Skeletal muscle satellite cell (primary cell): ENCODE data around the gene PHACTR2.
"Not testable (repeated sequence)": the region's sequence is repeated elsewhere in the genome, so short reads cannot be mapped to it uniquely, and the experiment has no call there.

Experiments
- H3K27me3 ChIP-seq: 2 replicates; pipeline ENCODE4 v1.7.0; 2013; ENCODE audit warnings: low read length; ENCODE audit not compliant: control insufficient read depth, insufficient read depth
- H3K36me3 ChIP-seq: 2 replicates; pipeline ENCODE4 v1.7.0; 2013; ENCODE audit warnings: mild to moderate bottlenecking, control low read depth, low read length; ENCODE audit not compliant: insufficient read depth
- H3K4me1 ChIP-seq: 2 replicates; pipeline ENCODE4 v1.7.0; 2013; ENCODE audit warnings: low read length; ENCODE audit not compliant: control insufficient read depth, insufficient read depth
- H3K4me2 ChIP-seq: 2 replicates; pipeline ENCODE4 v1.7.0; 2013; ENCODE audit warnings: mild to moderate bottlenecking, low read length
- H3K4me3 ChIP-seq: 2 replicates; pipeline ENCODE4 v1.7.0; 2013; ENCODE audit warnings: low read length
- H3K9ac ChIP-seq: 2 replicates; pipeline ENCODE4 v1.7.0; 2013; ENCODE audit warnings: mild to moderate bottlenecking, low read depth, low read length, moderate library complexity
- H3K9me3 ChIP-seq: replicated peaks from 2 replicates; pipeline ENCODE4 v1.7.0; 2013; ENCODE audit warnings: mild to moderate bottlenecking, control low read depth, low read length

PHACTR2 gene

GRCh38 chr6:143859891-143860660 is 182.3 kb downstream of the PHACTR2 start:
- H3K4me2 ChIP-seq = no peak overlapping the region
- no peaks in the 10 kb centered on the region for H3K27me3 ChIP-seq
- peaks cover 86% of the 10 kb centered on the region for H3K36me3 ChIP-seq
- H3K4me1 ChIP-seq = no peaks in the 10 kb centered on the region
- no peak overlapping the region for H3K9ac ChIP-seq
- no peak overlapping the region for H3K4me3 ChIP-seq
- no peaks in the 10 kb centered on the region for H3K9me3 ChIP-seq

DNA sequence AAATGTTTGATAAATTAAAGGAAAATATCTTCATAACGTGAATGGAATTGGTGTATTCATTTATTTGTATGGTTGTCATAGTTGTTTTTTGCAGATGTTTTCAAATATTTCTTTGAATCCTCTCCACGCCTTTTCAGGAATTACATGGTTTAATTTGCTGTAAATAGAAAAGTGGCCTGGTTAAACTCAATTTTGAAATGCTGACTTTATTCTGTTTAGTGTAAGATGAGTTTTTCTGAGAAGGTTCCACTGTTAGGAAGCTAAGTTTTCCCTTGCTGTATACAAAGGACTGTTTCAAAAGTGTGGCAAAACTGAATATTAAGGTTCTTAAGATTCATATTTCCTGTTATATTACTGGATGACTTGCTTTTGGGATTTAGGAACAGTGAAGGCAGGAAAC is 186.0 kb downstream of the PHACTR2 start:
- Histone ChIP-seq H3K4me2 (no peak overlapping the region), H3K36me3 (peaks cover 52% of the 10 kb centered on the region), H3K9ac (no peak overlapping the region), H3K9me3 (no peaks in the 10 kb centered on the region), H3K27me3 (no peaks in the 10 kb centered on the region), H3K4me1 (no peaks in the 10 kb centered on the region), H3K4me3 (no peak overlapping the region)

DNA sequence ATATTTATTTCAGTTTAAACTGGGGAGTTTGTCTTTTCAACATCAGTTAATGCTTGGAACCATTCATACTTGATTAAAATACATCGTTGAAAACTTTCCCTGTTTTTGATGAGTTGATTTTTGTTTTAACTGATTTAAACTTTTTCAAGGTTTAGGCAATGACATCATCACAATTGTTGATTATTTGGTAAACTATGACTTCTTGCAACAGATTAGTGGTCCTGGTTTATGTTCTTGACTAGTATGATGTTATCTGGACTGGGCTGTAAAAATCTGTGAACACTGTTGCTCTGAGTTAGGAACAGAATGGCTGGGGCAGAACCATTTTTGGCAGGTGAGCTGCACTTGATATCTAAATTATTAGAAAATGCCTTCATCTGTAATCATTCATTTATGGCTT is 186.5 kb downstream of the PHACTR2 start, which contains the start of gene ZC2HC1B:
TSS of gene ZC2HC1B (plus strand) at position 241 of the 400 bp plus-strand sequence. CDS start at position 307, 66 bp downstream.
- Histone ChIP-seq H3K4me2 (no peak within 1 kb of the TSS), H3K9ac (no peak within 1 kb of the TSS), H3K9me3 (no peaks in the 10 kb centered on the region), H3K4me3 (no peak within 1 kb of the TSS), H3K27me3 (no peaks in the 10 kb centered on the region), H3K36me3 (peaks cover 48% of the 10 kb centered on the region), H3K4me1 (no peaks in the 10 kb centered on the region)

DNA sequence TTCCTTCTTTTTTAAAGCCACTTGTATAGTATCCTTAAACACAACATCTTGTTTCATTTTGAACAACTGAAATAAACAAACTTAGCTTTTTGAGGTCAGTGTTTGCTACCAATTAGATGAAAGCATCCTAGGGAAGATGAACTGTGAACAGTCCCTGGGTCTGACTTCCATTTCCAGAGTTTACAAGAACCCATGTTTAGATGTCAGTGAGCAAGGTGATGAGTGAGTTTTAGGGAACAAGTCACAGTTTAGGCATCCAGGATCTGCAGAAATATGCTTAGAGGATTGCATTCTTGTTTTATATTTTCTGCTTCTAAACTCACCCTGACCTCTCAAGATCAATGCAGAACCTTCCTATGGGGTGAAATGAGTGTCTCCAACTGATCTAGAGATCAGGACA is 189.5 kb downstream of the PHACTR2 start:
- H3K4me3 ChIP-seq = no peak overlapping the region
- H3K9me3 ChIP-seq = no peaks in the 10 kb centered on the region
- no peak overlapping the region for H3K4me2 ChIP-seq
- H3K9ac ChIP-seq = no peak overlapping the region
- peaks cover 29% of the 10 kb centered on the region for H3K36me3 ChIP-seq
- no peaks in the 10 kb centered on the region for H3K27me3 ChIP-seq
- no peaks in the 10 kb centered on the region for H3K4me1 ChIP-seq

DNA sequence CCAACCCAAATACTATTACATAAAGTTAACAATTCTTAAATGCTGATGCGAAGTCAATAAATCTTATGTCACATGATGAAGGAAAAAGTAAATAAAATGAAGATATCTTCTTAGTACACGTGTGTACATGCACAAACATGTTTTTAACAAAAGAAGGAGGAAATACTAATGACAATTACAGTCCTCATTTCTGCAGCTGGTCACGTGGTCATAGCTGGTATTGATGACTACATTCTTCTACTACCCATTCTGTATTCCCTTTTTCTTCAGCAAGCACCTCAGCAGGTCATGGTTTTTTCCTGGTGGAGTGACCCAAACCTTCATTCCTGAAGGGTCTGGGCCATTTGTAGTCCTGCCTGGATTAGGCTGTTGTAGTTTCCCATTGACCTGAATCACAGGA is 191.0 kb downstream of the PHACTR2 start:
- not testable (repeated sequence) for H3K4me1 ChIP-seq, H3K9ac ChIP-seq, H3K27me3 ChIP-seq, H3K4me2 ChIP-seq, H3K4me3 ChIP-seq, H3K9me3 ChIP-seq
- peaks cover 15% of the 10 kb centered on the region for H3K36me3 ChIP-seq

GRCh38 chr6:143871202-143871730 is 193.5 kb downstream of the PHACTR2 start:
- not testable (repeated sequence) for H3K4me1 ChIP-seq, H3K4me3 ChIP-seq, H3K9me3 ChIP-seq

GRCh38 chr6:143872201-143872600 is 194.4 kb downstream of the PHACTR2 start:
- H3K27me3 ChIP-seq = no peaks in the 10 kb centered on the region
- no peaks in the 10 kb centered on the region for H3K4me1 ChIP-seq
- peak overlapping the region; percentile 51 for H3K4me3 ChIP-seq
- peak overlapping the region; percentile 50 for H3K9ac ChIP-seq
- H3K9me3 ChIP-seq = no peaks in the 10 kb centered on the region
- no peaks in the 10 kb centered on the region for H3K36me3 ChIP-seq
- peak overlapping the region; percentile 76 for H3K4me2 ChIP-seq

More at GRCh38 chr6:143871202-143871730, 193.5 kb downstream of the PHACTR2 start:
- not testable (repeated sequence) for H3K27me3 ChIP-seq, H3K36me3 ChIP-seq, H3K9ac ChIP-seq, H3K4me2 ChIP-seq

DNA sequence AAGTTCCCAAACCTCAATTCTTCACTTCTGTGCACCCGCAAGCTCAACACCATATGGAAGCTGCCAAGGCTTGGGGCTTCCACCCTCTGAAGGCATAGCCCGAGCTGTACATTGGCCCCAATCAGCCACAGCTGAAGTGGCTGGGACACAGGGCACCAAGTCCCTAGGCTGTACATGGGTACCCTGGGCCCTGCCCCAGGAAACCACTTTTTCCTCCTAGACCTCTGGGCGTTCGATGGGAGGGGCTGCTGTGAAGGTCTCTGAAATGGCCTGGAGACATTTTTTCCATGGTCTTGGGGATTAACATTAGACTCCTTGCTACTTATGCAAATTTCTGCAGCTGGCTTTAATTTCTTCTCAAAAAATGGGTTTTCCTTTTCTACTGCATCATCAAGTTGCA is 195.8 kb downstream of the PHACTR2 start:
- H3K4me3 ChIP-seq, H3K27me3 ChIP-seq, H3K9ac ChIP-seq, H3K4me2 ChIP-seq, H3K4me1 ChIP-seq, H3K36me3 ChIP-seq, H3K9me3 ChIP-seq: not testable (repeated sequence)

DNA sequence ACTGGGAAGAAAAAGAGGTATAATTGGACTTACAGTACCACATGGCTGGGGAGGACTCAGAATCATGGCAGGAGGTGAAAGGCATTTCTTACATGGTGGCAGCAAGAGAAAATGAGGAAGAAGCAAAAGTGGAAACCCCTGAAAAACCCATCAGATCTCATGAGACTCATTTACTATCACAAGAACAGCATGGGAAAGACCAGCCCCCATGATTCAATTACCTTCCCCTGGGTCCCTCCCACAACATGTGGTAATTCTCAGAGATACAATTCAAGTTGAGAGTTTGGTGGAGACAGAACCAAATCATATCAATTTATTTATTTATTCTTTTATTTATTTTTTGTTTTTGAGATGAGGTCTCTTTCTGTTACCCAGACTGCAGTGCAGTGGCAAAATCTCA is 196.7 kb downstream of the PHACTR2 start:
- not testable (repeated sequence) for H3K4me1 ChIP-seq, H3K36me3 ChIP-seq, H3K9ac ChIP-seq, H3K27me3 ChIP-seq, H3K4me2 ChIP-seq, H3K9me3 ChIP-seq, H3K4me3 ChIP-seq

DNA sequence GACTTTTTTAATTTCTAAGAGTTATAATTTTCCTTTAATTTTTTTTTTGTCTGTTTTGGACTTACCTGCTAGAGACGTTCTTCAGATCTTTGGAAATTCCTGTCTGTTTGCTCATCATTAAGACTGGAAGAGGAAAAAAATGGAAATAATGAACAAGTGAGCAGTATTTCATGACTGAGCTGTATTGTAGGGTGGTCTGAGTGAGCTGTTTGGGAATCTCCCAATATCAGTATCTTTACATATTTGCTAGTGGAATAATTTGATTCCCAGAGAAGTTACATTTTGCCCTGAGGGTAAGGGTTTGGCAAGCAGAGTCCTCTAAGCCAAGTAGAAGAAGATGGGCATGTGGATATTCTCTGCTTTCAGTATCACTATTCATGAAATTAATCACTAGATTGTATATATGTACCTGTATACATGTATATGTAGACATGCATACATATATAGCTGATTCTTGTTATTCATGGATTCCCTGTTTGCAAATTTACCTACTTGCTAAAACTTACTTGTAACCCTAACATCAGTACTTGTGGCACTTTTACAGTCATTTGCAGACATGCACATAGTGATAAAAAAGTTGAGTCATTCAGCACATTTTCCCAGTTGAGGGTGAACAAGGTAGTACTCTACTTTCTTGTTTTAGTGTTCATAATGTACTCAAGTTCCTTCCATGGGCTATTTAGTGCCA is 200.0 kb downstream of the PHACTR2 start:
- H3K36me3 ChIP-seq = no peaks in the 10 kb centered on the region
- no peaks in the 10 kb centered on the region for H3K4me1 ChIP-seq
- H3K9ac ChIP-seq = no peak overlapping the region
- no peaks in the 10 kb centered on the region for H3K27me3 ChIP-seq
- no peaks in the 10 kb centered on the region for H3K9me3 ChIP-seq
- no peak overlapping the region for H3K4me3 ChIP-seq
- H3K4me2 ChIP-seq = no peak overlapping the region

GRCh38 chr6:143878272-143878760 is 200.6 kb downstream of the PHACTR2 start:
- no peaks in the 10 kb centered on the region for H3K4me1 ChIP-seq

More at GRCh38 chr6:143878272-143878760, 200.6 kb downstream of the PHACTR2 start:
- H3K9me3 ChIP-seq = no peaks in the 10 kb centered on the region
- H3K4me2 ChIP-seq = no peak overlapping the region
- H3K36me3 ChIP-seq = no peaks in the 10 kb centered on the region
- no peaks in the 10 kb centered on the region for H3K27me3 ChIP-seq
- H3K4me3 ChIP-seq = no peak overlapping the region
- no peak overlapping the region for H3K9ac ChIP-seq
